Inflammatory macrophage (primary cell): ENCODE results near the gene OR2AP1.
A peak's percentile ranks its signal among the peaks of the same experiment; 100 is the strongest.
"Not testable (repeated sequence)": the region's sequence is repeated elsewhere in the genome, so short reads cannot be mapped to it uniquely, and the experiment has no call there.

ENCODE experiments used
- DNase-seq, 2 donors: peaks; one replicate each; pipeline ENCODE4 v3.0.0-alpha.2; 2020 to 2022
- total RNA-seq, 18 experiments: gene quantifications; one replicate each; lab custom pipeline; 2026; ENCODE audit warnings: mixed read lengths in 6 of 18, inconsistent platforms in 2 of 18; lab: John Stamatoyannopoulos, UW

Gene OR2AP1
- total RNA-seq: 0 to 0.03 (median 0) reads per million in 18 experiments

DNA sequence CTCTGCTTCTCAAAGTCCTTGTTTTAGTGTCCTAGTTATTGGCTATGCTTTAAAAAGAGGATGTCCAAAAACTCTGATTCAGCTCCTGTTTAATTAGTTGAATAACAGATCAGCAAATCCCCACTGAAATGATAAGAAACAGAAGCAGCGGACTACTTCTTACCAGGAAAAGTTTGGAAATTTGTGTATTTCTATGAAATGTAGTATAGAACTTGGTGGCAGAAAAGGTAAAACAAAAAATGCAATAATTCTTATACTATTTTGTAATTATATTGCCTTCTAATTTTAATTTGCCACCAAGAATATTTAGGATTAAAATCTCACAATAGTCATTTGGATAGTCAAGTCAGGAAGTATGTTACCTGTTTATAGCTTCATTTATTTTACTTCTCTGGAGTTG is at the start of gene OR2AP1:
TSS of gene OR2AP1 (plus strand) at position 301 of the 400 bp plus-strand sequence. CDS start 1,947 bp downstream, outside the sequence.
- no peak for DNase-seq

DNA sequence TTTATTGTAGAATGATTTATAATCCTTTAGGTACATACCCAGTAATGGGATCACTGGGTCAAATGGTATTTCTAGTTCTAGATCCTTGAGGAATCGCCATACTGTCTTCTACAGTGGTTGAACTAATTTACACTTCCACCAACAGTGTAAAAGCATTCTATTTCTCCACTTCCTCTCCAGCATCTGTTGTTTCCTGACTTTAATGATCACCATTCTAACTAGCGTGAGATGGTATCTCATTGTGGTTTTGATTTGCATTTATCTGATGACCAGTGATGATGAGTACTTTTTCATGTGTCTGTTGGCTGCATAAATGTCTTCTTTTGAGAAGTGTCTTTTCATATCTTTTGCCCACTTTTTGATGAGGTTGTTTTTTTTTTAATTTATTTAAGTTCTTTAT is 24.0 kb upstream of the OR2AP1 start:
- DNase-seq: not testable (repeated sequence)

DNA sequence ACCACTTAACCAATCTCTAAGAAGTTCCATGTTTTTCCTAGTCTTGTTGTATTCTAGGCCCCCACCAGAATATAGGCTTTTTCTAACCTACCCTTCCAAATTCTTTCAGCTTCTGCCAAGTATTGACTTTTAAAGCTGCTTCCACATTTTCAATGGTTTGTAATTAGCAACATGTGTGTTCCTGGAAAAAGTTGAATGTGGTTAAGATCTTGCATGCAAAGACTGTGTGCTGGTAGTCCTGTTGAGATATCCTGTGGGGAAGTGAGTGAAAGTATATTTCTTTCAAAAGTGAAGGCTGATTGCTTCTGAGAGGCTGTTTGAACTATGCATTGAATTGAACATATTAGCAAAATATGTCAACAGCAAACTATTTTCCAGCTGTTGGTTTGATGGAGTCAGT is 23.5 kb upstream of the OR2AP1 start:
- no peak for DNase-seq

DNA sequence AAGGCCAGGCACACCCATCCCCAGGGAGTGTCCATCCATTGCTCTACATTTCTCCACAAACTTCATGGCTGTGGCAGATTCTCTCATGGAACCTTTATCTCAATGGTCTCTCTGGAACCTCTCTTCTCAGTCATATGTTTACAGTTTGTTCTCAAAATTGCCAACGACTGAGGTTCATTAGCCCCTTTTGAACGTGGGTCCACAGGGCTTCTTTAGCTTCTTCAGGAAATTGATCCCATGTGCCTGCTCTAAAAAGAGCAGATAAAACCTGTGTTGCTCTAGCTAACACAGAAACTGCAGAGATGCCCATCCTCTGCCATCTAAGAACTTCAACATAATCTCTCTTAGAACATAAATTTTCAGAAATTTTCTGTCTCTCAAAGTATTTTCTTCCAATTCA is 23.0 kb upstream of the OR2AP1 start, which contains the start of gene OR6C4:
TSS of gene OR6C4 (plus strand) at position 301 of the 400 bp plus-strand sequence. CDS start 1,625 bp downstream, outside the sequence.
- no peak for DNase-seq

GRCh38 chr12:55554296-55554695 is 18.0 kb upstream of the OR2AP1 start:
- no peak for DNase-seq

DNA sequence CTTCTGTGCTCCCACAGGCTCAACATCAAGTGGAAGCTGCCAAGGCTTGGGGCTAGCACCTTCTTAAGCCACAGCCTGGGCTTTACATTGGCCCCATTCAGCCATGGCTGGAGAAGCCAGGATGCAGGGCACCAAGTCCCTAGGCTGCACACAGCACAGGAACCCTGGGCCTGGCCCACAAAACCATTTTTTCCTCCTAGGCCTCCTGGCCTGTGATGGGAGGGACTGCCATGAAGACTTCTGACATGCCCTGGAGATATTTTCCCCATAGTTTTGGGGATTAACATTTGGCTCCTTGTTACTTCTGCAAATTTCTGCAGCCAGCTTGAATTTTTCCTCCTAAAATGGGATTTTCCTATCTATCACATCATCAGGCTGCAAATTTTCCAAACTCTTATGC is 2.2 kb upstream of the OR2AP1 start:
- not testable (repeated sequence) for DNase-seq

DNA sequence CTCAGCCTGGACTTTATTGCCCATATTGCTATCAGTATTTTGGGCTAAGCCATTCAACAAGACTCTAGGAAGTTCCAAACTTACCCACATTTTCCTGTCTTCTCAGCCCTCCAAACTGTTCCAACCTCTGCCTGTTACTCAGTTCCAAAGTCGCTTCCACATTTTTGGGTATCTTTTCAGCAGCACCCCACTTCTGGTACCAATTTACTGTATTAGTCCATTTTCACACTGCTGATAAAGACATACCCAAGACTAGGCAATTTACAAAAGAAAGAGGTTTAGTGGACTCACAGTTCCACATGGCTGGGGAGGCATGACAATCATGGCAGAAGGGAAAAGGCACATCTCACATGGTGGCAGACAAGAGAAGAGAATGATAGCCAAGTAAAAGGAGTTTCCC is 1.6 kb upstream of the OR2AP1 start:
- not testable (repeated sequence) for DNase-seq

DNA sequence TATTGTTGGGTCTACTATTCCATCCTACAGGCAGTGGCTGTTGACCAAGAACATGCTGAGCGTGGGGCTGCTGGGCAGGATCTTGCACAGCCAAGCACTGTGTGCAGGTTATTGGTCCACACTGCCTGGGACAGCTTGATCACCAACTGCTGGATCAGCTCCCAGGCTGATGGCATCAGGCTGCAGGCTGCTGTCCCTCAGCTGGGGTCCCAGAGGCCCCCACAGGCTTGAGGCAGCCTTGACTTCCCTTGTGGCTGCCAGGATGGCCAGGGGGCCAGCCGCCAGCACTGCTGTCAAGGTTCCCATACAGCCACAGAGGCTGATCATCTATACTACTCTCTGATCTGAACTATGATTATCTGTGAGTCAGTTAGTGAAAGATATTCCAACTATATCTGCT is 9.8 kb downstream of the OR2AP1 start:
- no peak for DNase-seq

- DNase-seq: no peak
These were observed 13.5 kb downstream of the OR2AP1 start for GRCh38 chr12:55585817-55586216.

DNA sequence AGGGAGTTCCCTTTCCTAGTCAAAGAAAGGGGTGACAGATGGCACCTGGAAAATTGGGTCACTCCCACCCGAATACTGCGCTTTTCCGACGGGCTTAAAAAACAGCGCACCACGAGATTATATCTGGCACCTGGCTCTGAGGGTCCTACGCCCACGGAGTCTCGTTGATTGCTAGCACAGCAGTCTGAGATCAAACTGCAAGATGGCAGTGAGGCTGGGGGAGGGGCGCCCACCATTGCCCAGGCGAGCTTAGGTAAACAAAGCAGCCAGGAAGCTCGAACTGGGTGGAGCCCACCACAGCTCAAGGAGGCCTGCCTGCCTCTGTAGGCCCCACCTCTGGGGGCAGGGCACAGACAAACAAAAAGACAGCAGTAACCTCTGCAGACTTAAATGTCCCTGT is 17.9 kb downstream of the OR2AP1 start:
- DNase-seq: not testable (repeated sequence)

DNA sequence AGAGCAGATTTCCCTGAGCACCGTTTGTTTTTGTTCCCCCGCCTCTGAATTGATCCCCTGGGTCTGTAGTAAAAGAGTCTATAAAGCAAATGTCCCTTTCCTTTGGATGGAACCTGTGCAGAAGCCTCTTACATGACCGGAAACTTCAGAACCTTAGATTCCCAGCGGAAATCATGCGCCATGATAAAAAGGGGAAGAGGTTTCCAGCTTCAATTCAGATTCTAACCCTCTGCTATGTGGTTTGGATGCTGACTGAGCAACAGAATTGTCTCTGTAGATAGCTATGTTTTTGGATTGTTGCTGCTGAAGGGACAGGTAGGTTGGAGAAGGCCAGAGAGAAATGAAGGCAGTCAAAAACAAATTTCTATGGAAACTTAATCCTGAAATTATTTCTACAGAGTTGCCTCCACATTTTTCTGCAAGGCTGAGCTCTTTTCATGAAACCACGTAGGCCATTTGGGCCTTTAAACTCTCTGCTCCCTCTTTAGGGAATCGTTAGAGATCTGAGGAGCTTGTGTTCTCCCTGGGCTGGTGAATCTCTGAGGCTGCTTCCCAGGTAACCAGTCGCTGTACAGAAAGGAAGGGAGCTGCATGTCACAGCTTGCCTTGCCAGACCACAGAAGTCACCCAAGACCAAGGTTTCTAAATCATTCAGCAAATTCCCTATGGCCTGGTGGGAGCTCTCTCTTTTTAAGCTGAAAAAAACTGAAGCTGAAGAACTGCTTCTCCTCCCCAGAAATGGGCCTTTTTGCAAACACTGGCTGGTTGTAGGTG is 35.7 kb downstream of the OR2AP1 start:
- DNase-seq: no peak

DNA sequence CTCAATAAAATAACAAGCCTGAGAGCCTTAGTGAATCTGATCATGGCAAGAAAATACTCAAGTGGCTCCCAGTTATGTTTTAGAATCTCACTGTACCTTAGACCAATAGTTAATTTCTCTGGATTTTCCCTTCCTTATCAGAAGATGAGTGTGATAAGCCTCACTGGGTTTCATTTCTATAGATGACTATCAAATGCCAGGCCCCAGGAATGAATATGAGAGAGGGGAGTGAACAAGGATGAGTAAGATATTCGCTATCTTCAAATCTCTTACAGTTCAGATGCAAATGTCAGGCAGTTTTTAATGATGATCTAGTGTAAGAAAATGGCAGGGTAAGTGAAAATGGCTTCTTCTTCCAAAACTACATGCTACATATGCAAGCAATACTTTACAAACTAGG is 38.3 kb downstream of the OR2AP1 start:
- DNase-seq: no peak

GRCh38 chr12:55612646-55613045 is 40.4 kb downstream of the OR2AP1 start:
- no peak for DNase-seq

GRCh38 chr12:55614764-55615163 is 42.5 kb downstream of the OR2AP1 start:
- DNase-seq: no peak

GRCh38 chr12:55619354-55620138 is 47.3 kb downstream of the OR2AP1 start:
- DNase-seq: peak; percentile 89 to 98

- no peak for DNase-seq
These were observed 51.8 kb downstream of the OR2AP1 start for GRCh38 chr12:55624056-55624455.
